ENCODE data around the gene CEP135.

DNA sequence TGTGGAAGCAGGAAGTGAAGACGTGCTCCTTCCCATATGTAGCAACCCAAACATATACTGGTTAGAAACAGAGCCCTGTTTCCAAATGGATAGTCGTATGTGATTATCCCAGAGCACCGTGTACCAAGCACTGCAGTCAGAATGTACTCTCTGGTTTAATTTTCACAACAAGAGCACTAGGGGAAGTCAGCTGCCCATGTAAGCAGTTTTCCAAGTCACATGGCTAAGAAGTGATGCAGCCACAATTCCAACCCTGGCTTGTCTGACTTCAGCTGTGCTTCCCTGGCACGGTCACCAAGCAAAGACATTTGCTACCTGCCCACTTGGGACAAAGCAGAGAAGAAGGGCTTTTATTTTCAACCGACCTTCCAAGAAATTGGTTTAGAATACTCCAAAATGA is 28.2 kb upstream of the CEP135 start:
- TF ChIP-seq POLR2A (IDR thresholded peaks at IDR 0.05): no peak
- TF ChIP-seq, protein P1, sequence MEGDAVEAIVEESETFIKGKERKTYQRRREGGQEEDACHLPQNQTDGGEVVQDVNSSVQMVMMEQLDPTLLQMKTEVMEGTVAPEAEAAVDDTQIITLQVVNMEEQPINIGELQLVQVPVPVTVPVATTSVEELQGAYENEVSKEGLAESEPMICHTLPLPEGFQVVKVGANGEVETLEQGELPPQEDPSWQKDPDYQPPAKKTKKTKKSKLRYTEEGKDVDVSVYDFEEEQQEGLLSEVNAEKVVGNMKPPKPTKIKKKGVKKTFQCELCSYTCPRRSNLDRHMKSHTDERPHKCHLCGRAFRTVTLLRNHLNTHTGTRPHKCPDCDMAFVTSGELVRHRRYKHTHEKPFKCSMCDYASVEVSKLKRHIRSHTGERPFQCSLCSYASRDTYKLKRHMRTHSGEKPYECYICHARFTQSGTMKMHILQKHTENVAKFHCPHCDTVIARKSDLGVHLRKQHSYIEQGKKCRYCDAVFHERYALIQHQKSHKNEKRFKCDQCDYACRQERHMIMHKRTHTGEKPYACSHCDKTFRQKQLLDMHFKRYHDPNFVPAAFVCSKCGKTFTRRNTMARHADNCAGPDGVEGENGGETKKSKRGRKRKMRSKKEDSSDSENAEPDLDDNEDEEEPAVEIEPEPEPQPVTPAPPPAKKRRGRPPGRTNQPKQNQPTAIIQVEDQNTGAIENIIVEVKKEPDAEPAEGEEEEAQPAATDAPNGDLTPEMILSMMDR (IDR thresholded peaks at IDR 0.05): no peak

Measured in Peyer's patch (tissue), 4 donors.